Measurements from ENCODE around the gene RNF121. TPM values are rescaled to one million over a fixed set of nuclear protein-coding genes. Genes with fewer than 3 reads are reported as not detected.
A peak's percentile ranks its signal among the peaks of the same experiment; 100 is the strongest.

The RNF121 gene
- total and polyA plus RNA-seq, 2 of the 4 experiments (the other 2 are of a cell fraction) = 43.4 to 88.7 TPM

GRCh38 chr11:72015511-72016061 is 86.7 kb downstream of the RNF121 start:
- ATAC-seq (ENCODE audit: low read depth) (peak; percentile 61), DNase-seq (peak; percentile 24)
- Histone ChIP-seq H2BK5ac (ENCODE audit: low read depth, low read length, poor library complexity, severe bottlenecking) (no peak overlapping the region), H3K27ac (ENCODE audit: insufficient read depth, low read length) (no peak overlapping the region), H4K5ac (ENCODE audit: low read depth, low read length) (no peak overlapping the region), H2BK120ac (ENCODE audit: low read depth, low read length) (no peak overlapping the region), H4K91ac (ENCODE audit: insufficient read depth, low read depth, low read length) (no peak overlapping the region), H4K20me1 (ENCODE audit: insufficient read depth, low read length) (peaks cover 33% of the 10 kb centered on the region), H3K9ac (ENCODE audit: low read depth, low read length) (no peak overlapping the region), H3K4ac (ENCODE audit: low read depth, low read length) (no peak overlapping the region), H2AFZ (replicated peaks; ENCODE audit: low read length, poor library complexity) (peak overlapping the region; percentile 37), H3K79me1 (ENCODE audit: low read depth in 1 of 2, low read length in 2 of 2) (peaks cover 25 to 57% of the 10 kb centered on the region in 2 experiments), H3K14ac (replicated peaks; ENCODE audit: low read depth, low read length) (no peak overlapping the region), H4K8ac (ENCODE audit: low read depth in 2 of 2, low read length in 2 of 2) (no peak overlapping the region), H2AK5ac (ENCODE audit: low read depth, low read length) (no peak overlapping the region), H3K9me3 (ENCODE audit: control insufficient read depth, insufficient read depth, low read length) (no peaks in the 10 kb centered on the region), H3K27me3 (ENCODE audit: control insufficient read depth, insufficient read depth, low read length) (no peaks in the 10 kb centered on the region), H3K4me1 (ENCODE audit: control insufficient read depth, insufficient read depth, low read length) (no peaks in the 10 kb centered on the region), H3K36me3 (ENCODE audit: control insufficient read depth, insufficient read depth, low read length) (peaks cover 96% of the 10 kb centered on the region), H2BK20ac (ENCODE audit: low read depth, low read length) (no peak overlapping the region), H2AK9ac (replicated peaks; ENCODE audit: low read depth, low read length, poor library complexity) (no peak overlapping the region), H3K56ac (ENCODE audit: extremely low read depth, insufficient read depth, low read length) (no peak overlapping the region), H2BK15ac (ENCODE audit: low read depth, low read length) (no peak overlapping the region), H3K4me3 (ENCODE audit: insufficient read depth, low read depth, low read length) (no peak overlapping the region), H3K18ac (ENCODE audit: low read depth, low read length) (no peak overlapping the region), H3K4me2 (ENCODE audit: low read depth, low read length) (no peak overlapping the region), H3K9me1 (ENCODE audit: insufficient read depth, low read length) (0 out of 2 replicates have a peak, but pooled peaks cover 5% of the 10 kb centered on the region), H3K23ac (ENCODE audit: low read depth, low read length) (no peak overlapping the region)
- BruUV-seq (replicated peaks) = TSS peak; percentile 58
- TF ChIP-seq MAZ (IDR thresholded peaks at IDR 0.05; ENCODE audit: borderline replicate concordance, low read depth, low read length) (no peak), FOS (IDR thresholded peaks at IDR 0.05; ENCODE audit: low read depth, low read length) (no peak), MXI1 (IDR thresholded peaks at IDR 0.05; ENCODE audit: borderline replicate concordance, low read depth, low read length) (no peak), MAFK (IDR thresholded peaks at IDR 0.05; ENCODE audit: low read depth, low read length) (no peak), RFX5 (IDR thresholded peaks at IDR 0.05; ENCODE audit: low read depth, low read length) (no peak), POLR2A (IDR thresholded peaks at IDR 0.05; ENCODE audit: low read depth, low read length) (no peak), RAD21 (IDR thresholded peaks at IDR 0.05; ENCODE audit: low read length) (peak; percentile 23; the same call in 1 of the 2 replicates), CHD1 (IDR thresholded peaks at IDR 0.05; ENCODE audit: low read depth, low read length) (no peak), SMC3 (IDR thresholded peaks at IDR 0.05; ENCODE audit: low read depth, low read length) (peak; percentile 31; the same call in 1 of the 2 replicates), BHLHE40 (IDR thresholded peaks at IDR 0.05; ENCODE audit: low read depth, low read length) (no peak), NFE2L2 (IDR thresholded peaks at IDR 0.05; ENCODE audit: low read depth, low read length) (no peak), RCOR1 (IDR thresholded peaks at IDR 0.05; ENCODE audit: insufficient replicate concordance, low read length) (no peak)
- TF ChIP-seq, protein P1, sequence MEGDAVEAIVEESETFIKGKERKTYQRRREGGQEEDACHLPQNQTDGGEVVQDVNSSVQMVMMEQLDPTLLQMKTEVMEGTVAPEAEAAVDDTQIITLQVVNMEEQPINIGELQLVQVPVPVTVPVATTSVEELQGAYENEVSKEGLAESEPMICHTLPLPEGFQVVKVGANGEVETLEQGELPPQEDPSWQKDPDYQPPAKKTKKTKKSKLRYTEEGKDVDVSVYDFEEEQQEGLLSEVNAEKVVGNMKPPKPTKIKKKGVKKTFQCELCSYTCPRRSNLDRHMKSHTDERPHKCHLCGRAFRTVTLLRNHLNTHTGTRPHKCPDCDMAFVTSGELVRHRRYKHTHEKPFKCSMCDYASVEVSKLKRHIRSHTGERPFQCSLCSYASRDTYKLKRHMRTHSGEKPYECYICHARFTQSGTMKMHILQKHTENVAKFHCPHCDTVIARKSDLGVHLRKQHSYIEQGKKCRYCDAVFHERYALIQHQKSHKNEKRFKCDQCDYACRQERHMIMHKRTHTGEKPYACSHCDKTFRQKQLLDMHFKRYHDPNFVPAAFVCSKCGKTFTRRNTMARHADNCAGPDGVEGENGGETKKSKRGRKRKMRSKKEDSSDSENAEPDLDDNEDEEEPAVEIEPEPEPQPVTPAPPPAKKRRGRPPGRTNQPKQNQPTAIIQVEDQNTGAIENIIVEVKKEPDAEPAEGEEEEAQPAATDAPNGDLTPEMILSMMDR (conservative IDR thresholded peaks at IDR 0.05; ENCODE audit: low read depth, low read length) = peak; percentile 32
- TF ChIP-seq, protein P2, sequence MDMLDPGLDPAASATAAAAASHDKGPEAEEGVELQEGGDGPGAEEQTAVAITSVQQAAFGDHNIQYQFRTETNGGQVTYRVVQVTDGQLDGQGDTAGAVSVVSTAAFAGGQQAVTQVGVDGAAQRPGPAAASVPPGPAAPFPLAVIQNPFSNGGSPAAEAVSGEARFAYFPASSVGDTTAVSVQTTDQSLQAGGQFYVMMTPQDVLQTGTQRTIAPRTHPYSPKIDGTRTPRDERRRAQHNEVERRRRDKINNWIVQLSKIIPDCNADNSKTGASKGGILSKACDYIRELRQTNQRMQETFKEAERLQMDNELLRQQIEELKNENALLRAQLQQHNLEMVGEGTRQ (IDR thresholded peaks at IDR 0.05; ENCODE audit: low read depth, low read length) = no peak
- TF ChIP-seq, protein P3, sequence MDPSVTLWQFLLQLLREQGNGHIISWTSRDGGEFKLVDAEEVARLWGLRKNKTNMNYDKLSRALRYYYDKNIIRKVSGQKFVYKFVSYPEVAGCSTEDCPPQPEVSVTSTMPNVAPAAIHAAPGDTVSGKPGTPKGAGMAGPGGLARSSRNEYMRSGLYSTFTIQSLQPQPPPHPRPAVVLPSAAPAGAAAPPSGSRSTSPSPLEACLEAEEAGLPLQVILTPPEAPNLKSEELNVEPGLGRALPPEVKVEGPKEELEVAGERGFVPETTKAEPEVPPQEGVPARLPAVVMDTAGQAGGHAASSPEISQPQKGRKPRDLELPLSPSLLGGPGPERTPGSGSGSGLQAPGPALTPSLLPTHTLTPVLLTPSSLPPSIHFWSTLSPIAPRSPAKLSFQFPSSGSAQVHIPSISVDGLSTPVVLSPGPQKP (IDR thresholded peaks at IDR 0.05; ENCODE audit: borderline replicate concordance, low read depth, low read length) = no peak
- ChIA-PET POLR2A (ENCODE audit: unreplicated experiment) (no interaction called here), CTCF (interaction anchor here (0.9 to 1.6 kb wide), 4 partner anchors 9 to 130 kb away, joined by 3 to 4 read pairs (median 3); no protein-coding TSS in a partner anchor)
- intact Hi-C loops (cut with micrococcal nuclease) = no loop called here
- in situ Hi-C loops (cut with MboI; ENCODE audit: low sequenced_read_pairs) = no loop called here
- dilution Hi-C loops (cut with HindIII; ENCODE audit: low sequenced_read_pairs, unreplicated experiment) = no loop called here
- 87% methylated on average over 5 of the region's 10 CpGs; no CpG with 5 or more reads in 1 of the 2 experiments for WGBS, 2 experiments (ENCODE audit: extremely low coverage in 2 of 2, insufficient read length in 1 of 2)
